Chondrocyte (in vitro differentiated cells): ENCODE measurements around the gene CMIP. TPM values are rescaled to one million over a fixed set of nuclear protein-coding genes. Genes with fewer than 3 reads are reported as not detected.

ENCODE experiments used
- DNase-seq: peaks from one replicate; pipeline ENCODE4 v3.0.0; 2021; ENCODE audit warnings: mixed read lengths, low spot score
- H3K27ac Mint-ChIP-seq: one replicate; pipeline ENCODE4 v1.8.0; 2021; ENCODE audit warnings: mild to moderate bottlenecking, moderate library complexity, mixed read lengths; ENCODE audit not compliant: unreplicated experiment
- H3K27me3 Mint-ChIP-seq: 2 replicates; pipeline ENCODE4 v1.8.0; 2021; ENCODE audit warnings: low read depth, mixed read lengths
- H3K36me3 Mint-ChIP-seq: 2 replicates; pipeline ENCODE4 v1.8.0; 2021; ENCODE audit warnings: low read depth, mixed read lengths
- H3K4me1 Mint-ChIP-seq: 2 replicates; pipeline ENCODE4 v1.8.0; 2021; ENCODE audit warnings: low read depth, mild to moderate bottlenecking, mixed read lengths
- H3K4me3 Mint-ChIP-seq: one replicate; pipeline ENCODE4 v1.8.0; 2021; ENCODE audit warnings: mild to moderate bottlenecking, moderate library complexity, mixed read lengths; ENCODE audit not compliant: unreplicated experiment
- H3K9me3 Mint-ChIP-seq: 2 replicates; pipeline ENCODE4 v1.8.0; 2021; ENCODE audit warnings: low read depth, mixed read lengths
- total RNA-seq: library from RNA; stranded (reverse); gene quantifications from 3 replicates; pipeline ENCODE4 v1.2.1, GENCODE V29; 2021
- TF ChIP-seq, protein P1 (sequence below): fragments of 200-600 bp; sonication (generic); IDR thresholded peaks from 2 replicates; pipeline ENCODE4 v1.5.0; 2021; ENCODE audit warnings: antibody characterized with exemption, mild to moderate bottlenecking, moderate library complexity

Gene CMIP
- total RNA-seq, 1 donor from 2014 or later, result 62.9 TPM

DNA sequence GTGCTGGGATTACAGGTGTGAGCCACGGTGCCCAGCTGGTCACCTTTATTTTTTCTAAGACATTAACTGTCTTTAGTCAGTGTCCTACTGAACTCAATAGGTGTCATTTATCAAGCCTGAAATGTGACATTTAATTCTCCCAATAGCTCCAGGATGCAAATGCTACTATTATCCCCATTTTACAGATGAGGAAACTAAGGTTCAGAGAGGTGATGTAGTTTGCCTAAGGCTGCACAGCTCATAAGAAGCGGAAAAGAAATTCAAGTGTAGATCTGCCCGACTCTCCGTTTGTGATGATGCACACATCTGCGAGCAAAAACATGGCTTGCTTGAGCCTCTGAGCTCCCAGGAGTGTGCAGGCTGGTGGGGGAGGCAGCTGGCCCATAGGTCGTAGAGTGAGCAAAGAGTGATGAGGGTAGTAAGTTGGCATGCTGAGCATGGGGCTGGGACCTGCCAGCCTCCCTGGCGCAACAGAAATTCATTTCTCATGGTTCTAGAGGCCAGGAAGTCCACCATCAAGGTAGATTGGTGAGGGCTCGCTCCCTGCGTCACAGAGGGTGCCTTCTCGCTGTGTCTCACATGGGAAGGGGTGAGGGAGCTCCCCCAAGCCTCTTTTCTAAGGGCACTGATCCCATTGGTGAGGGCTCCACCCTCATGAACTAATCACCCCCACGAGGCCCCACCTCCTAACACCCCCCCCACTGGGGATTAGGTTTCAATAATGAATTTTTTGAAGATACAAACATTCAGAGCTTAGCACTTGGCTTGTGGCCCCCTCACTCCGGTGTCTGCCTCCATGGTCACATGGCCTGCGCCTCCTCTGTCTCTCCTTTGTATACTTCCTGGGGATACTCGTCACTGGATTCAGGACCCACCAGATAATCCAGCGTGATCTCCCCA lies 193.0 kb downstream of the CMIP start:
- peaks cover 3% of the 10 kb centered on the region for H3K36me3 Mint-ChIP-seq
- H3K9me3 Mint-ChIP-seq, result no peaks in the 10 kb centered on the region
- no peak overlapping the region for H3K4me3 Mint-ChIP-seq
- no peak overlapping the region for H3K27ac Mint-ChIP-seq
- TF ChIP-seq, protein P1, sequence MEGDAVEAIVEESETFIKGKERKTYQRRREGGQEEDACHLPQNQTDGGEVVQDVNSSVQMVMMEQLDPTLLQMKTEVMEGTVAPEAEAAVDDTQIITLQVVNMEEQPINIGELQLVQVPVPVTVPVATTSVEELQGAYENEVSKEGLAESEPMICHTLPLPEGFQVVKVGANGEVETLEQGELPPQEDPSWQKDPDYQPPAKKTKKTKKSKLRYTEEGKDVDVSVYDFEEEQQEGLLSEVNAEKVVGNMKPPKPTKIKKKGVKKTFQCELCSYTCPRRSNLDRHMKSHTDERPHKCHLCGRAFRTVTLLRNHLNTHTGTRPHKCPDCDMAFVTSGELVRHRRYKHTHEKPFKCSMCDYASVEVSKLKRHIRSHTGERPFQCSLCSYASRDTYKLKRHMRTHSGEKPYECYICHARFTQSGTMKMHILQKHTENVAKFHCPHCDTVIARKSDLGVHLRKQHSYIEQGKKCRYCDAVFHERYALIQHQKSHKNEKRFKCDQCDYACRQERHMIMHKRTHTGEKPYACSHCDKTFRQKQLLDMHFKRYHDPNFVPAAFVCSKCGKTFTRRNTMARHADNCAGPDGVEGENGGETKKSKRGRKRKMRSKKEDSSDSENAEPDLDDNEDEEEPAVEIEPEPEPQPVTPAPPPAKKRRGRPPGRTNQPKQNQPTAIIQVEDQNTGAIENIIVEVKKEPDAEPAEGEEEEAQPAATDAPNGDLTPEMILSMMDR, result no peak
- H3K4me1 Mint-ChIP-seq, result no peaks in the 10 kb centered on the region
- H3K27me3 Mint-ChIP-seq, result no peaks in the 10 kb centered on the region
- no peak for DNase-seq

DNA sequence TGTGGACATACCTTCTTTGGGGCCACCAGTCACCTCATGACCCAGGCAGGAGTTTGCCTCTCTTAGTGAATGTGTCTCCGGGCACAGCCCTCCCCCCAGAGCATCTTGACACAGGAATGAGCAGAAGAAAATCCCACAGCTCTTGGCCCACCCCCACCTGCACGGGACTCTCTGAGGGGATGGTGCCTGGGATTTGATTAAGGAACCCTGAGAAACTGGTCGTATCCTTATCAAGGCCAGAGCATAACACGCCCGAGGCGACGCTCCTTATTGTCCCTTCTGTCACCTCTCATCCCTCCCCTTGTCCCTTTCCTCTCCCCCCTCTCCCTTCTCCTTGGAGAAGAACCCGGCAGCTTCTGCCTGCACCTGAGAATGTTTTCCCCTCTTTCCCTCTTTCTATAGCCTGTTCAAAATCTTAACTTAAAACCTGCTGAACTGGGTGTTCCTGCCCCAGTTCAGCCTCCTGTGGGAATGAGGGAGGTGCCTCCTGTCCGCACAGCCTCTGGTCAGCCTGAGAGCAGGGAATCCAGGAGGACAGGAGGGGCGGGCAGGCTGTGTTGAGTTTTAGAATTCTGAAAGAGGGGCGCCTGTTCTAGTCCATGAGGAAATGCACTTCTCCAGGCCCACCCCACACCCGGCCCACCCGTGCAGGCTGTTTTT lies 193.8 kb downstream of the CMIP start:
- TF ChIP-seq, protein P1, result no peak
- no peak overlapping the region for H3K27ac Mint-ChIP-seq
- no peak overlapping the region for H3K4me3 Mint-ChIP-seq
- no peaks in the 10 kb centered on the region for H3K9me3 Mint-ChIP-seq
- H3K4me1 Mint-ChIP-seq, result no peaks in the 10 kb centered on the region
- H3K36me3 Mint-ChIP-seq, result peaks cover 3% of the 10 kb centered on the region
- no peaks in the 10 kb centered on the region for H3K27me3 Mint-ChIP-seq
- DNase-seq, result no peak

DNA sequence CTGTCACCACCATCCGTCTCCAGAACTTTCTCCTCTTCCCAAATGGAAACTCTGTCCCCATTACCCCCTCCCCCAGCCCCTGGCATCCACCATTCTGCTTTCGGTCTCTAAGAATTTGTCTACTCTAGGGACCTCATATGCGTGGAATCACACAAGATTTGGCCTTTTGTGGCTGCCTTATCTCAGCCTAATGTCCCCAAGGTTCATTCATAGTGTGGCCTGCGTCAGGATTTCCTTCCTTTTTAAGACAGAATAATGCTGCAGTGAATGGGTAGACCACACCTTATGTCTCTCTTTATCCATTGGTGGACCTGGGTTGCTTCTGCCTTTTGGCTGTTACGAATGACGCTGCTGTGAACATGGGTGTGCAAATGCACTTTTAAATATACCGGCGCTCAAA lies 194.7 kb downstream of the CMIP start:
- DNase-seq, result no peak
- H3K27ac Mint-ChIP-seq, result no peak overlapping the region
- H3K9me3 Mint-ChIP-seq, result no peaks in the 10 kb centered on the region
- no peaks in the 10 kb centered on the region for H3K27me3 Mint-ChIP-seq
- H3K4me3 Mint-ChIP-seq, result no peak overlapping the region
- H3K4me1 Mint-ChIP-seq, result no peaks in the 10 kb centered on the region
- TF ChIP-seq, protein P1, result no peak
- H3K36me3 Mint-ChIP-seq, result peaks cover 3% of the 10 kb centered on the region

DNA sequence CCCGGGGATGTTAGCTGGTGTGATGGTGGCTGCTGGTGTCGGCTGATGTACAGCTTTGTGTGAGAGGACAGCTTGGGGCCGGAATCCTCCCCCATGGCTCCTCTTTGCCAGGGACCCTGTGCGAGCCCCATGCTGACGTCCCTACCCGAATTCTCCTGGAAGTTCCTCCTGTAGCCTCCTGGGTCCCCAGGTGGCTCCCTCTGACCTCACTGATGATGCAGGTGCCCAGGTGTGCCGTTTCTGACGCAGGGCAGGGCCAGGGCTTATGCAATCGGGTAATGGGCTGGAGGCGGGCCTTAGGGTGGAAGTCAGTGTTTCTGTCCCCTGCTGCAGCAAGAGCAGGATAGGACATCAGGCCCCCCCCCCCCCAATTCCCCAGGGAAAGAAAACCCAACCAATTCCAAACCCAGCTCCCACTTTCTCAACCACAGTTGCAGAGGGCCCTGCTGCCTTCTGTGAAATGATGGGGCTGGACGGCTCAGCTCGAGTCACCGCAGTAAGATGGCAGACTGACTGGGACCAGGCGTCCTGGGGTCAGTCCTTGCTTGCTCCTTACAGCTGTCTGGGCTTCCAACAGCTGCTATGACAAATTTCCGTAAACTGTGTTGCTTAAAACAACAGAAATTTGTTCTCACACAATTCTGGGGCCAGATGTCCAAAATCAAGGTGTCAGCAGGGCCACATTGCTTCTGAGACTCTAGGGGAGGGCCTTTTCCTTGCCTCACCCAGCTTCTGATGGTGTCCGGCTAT lies 195.5 kb downstream of the CMIP start:
- Mint-ChIP-seq H3K27ac (no peak overlapping the region), H3K4me3 (no peak overlapping the region), H3K27me3 (no peaks in the 10 kb centered on the region), H3K36me3 (peaks cover 3% of the 10 kb centered on the region), H3K4me1 (peaks cover 7% of the 10 kb centered on the region), H3K9me3 (no peaks in the 10 kb centered on the region)
- TF ChIP-seq, protein P1, result no peak
- no peak for DNase-seq

DNA sequence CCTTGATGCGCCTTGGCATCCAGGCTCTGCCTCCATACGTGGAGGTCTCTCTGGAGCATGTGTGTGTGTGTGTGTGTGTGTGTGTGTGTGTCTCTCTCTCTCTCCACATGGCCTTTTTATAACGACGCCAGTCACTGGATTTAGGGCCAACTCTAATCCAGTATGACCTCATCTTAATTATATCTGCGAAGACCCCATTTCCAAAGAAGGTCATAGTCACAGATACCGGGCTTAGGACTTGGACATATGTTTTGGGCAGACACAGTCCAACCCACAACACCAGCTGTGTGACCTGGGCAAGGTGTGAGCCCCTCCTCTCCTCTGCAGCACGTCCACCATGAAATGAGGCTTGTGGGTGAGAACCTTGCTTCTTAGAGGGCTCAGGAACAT lies 196.1 kb downstream of the CMIP start:
- no peaks in the 10 kb centered on the region for H3K9me3 Mint-ChIP-seq
- peaks cover 13% of the 10 kb centered on the region for H3K4me1 Mint-ChIP-seq
- DNase-seq, result no peak
- no peak overlapping the region for H3K27ac Mint-ChIP-seq
- H3K4me3 Mint-ChIP-seq, result no peak overlapping the region
- TF ChIP-seq, protein P1, result no peak
- no peaks in the 10 kb centered on the region for H3K27me3 Mint-ChIP-seq
- peaks cover 3% of the 10 kb centered on the region for H3K36me3 Mint-ChIP-seq
